Endothelial cell of hepatic sinusoid (primary cell): Measurements from ENCODE around the gene LRIT2.

ENCODE experiments used
- in situ Hi-C: cut with HindIII; loops from 2 replicates; pipeline ENCODE4 v1.10.0; 2017; ENCODE audit warnings: low sequenced_read_pairs

Gene LRIT2

DNA sequence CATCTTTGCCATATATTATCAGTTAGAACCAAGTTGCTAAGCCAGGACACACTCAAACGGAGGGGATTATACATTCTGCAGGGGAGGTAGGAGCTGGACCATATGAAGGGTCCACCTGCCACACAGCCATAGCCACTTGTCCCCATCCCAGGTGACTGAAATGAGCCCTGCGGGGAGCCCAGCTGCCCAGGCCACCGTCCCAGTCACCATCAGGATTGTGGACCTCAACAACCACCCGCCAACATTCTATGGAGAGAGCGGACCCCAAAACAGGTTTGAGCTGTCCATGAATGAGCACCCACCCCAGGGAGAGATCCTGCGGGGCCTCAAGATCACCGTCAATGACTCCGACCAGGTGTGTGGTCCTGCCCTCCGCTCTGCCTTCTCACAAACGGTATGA lies 17.3 kb downstream of the LRIT2 start:
- in situ Hi-C loops = no loop called here

DNA sequence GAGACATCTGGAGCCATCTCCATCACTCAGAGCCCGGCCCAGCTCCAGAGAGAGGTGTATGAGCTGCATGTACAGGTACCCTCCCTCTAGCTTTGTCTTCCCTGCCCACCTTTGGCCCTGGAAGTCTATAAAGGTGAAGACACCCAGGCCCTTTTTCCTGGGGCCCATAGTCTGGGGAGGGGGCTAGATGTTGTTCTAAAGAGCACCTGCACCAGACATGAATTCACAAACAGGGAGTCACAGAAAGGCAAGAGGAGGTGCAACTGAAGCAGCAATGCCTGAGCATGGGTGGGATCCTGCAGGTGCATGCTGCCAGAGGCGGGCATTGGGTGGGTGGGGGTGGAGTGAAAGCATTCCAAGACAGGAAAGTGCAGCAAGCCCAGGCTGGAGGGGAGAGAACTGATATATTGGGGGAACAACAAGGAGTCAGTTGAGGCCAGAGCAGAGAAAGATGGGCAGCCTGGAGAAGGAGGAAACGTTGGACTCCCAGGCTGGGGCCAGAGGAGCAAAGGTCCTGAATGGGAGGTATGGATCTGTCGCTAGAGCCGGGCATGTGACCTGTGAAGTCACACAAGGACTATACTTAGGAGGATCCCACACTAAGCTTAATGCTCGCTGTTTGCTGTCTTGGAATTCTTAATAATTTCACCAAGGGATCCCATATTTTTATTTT lies 19.4 kb downstream of the LRIT2 start:
- in situ Hi-C loops = no loop called here

DNA sequence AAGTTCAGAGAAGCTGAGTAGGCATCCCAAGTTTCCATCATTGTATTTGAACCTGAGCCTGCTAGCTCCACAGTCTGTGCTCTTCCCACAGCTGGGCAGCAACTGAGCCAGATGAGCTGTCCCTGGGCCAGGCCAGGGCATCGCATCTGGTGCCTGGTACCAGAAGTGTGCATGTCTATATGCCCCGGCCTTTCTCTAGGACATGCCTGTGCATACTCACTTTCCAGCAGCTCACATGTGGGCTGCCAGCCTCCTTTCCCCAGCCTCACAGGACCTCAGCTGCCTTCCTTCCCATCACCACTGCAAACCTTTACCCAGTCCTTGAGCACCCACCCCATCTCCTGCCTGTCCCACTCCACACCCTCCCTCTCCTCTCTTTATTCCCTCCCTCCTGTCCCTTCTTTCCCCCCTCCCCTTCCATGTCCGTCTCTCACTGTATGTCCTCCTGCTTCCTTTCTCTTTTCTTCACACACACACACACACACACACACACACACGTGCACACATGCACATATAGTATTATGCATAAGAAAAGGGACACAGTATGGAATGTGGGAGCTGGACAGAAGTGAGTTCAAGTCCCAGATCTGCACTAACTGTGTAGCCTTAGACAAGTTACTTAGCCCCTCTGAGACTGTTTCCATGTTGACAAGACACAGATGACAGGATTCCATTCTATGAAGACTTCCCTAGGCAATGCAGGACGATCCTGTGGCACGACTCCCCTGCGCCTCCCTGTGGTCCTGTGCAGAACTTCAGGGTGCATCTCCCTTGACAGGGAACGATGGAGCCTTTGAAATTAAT lies 20.1 kb downstream of the LRIT2 start:
- in situ Hi-C loops = no loop called here

DNA sequence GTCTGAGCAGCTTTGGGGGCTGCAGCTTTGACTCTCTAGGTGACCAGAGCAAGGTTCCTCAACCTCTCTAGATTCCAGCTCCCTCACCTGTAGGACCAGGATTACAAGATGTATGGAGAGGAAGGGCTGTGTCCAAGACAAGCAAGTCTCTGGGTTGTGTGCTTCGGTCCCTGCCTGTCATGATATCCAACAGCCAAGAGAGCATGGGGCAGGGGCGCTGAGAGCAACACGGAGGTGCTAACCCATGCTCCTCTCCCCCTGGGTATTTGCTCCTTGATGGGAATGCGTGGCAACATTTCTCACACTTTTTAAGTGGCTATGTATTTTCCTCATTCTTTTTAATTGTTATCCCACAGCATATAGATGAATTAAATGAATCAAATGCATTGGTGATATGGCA lies 20.7 kb downstream of the LRIT2 start:
- in situ Hi-C loops = no loop called here

DNA sequence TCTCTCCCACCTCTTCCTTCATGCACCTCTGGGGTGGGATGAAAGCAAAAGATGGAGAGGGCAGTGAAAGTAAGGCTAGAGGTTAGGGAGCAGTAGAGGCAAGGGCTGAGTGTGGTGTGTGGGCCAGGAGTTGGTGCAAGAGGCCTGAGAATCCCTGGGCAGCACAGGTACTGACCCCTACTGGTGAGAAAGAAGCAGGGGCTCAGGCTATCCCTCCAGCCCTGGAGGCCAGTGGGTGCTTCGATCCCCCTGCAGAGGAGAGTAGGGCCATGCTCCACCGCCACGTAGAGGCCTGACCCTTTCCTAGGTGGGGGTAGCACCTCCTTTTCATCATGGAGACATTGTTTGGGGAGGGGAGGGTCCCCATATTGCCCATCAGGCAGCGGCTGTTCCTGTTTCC lies 21.2 kb downstream of the LRIT2 start:
- in situ Hi-C loops = no loop called here

DNA sequence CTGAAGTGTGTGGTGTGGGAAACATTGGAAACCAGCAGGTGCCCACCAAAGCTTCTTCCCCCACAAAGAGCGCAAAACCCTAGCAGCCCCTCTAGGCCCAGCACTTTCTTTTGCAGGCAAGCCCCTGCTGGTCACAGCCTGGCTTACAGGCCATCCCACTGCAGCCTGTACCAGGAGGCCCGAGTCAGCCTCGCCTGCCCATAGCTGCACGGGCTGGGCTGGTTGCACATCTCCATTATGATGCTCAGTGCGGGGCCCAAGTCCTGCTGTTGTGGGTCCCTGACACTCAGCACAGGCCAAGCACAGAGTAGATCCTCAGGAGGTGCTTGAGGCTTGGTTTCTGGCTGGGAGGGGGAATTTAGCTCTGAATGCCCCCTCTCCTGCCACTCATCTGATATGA lies 23.0 kb downstream of the LRIT2 start:
- in situ Hi-C loops = no loop called here

DNA sequence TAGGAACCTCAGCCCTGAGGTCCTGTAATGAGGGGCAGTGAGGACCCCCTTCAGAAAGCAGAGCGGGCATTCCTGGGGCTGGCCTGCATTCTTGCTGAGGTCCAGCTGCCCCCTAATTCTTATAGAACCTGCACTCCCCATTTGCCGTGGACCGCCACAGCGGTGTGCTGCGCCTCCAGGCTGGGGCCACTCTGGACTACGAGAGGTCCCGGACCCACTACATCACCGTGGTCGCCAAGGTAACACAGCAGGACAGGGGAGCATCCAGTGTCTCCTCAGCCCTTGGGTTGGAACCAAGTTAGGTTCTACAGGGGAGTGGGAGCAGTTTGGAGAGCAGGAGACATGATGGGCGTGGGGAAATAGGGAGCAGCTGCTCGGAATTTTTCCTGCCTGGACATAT lies 23.7 kb downstream of the LRIT2 start:
- in situ Hi-C loops = no loop called here

DNA sequence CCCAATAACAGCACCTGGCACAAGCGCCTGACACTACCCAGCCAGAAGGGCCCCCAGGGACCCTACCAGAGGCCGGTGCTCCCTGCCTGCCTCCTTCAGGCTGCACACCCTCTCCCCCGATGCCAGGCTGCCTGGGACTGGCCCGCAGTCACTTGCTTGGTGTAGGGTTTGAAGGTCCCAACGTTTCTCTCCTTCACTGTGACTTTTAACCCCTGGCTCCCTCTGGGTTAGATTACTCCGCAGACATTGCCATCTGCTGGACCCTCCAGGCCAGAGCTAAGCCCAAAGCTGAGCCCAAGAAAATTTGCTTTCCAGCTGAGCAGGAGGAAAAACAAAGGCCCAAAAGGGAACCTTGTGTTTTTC lies 24.1 kb downstream of the LRIT2 start:
- in situ Hi-C loops = no loop called here

DNA sequence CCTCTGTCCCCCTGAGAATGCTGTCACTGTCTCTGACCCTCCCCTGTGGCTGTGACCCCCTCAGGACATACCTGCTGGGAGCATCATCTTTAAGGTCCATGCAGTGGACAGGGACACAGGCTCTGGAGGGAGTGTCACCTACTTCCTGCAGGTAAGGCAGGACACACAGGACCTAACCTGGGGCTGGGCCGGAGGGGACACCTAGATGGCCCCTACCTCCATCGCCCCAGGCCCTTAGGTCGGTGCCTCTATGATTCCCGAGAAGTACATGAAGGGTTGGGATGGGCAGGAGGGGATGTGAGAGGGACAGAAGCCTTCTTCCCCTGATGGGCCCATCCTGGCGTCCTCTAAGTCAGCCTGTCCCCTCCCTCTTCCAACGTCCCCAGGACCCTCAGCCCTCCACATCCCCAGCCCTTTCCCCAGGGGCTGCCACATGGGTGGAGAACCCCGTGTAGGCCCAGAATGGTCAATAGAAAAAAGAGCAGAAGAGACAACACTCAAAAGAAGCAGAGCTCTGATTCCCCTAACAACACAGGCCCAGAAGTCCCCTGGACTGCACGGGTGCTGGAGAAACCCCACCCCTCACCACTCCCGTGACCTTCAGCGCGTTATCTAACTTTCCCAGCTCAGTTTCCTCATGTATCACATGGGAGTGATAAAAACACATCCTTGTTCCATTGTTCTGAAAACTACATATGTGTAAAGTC lies 24.7 kb downstream of the LRIT2 start:
- in situ Hi-C loops = no loop called here

DNA sequence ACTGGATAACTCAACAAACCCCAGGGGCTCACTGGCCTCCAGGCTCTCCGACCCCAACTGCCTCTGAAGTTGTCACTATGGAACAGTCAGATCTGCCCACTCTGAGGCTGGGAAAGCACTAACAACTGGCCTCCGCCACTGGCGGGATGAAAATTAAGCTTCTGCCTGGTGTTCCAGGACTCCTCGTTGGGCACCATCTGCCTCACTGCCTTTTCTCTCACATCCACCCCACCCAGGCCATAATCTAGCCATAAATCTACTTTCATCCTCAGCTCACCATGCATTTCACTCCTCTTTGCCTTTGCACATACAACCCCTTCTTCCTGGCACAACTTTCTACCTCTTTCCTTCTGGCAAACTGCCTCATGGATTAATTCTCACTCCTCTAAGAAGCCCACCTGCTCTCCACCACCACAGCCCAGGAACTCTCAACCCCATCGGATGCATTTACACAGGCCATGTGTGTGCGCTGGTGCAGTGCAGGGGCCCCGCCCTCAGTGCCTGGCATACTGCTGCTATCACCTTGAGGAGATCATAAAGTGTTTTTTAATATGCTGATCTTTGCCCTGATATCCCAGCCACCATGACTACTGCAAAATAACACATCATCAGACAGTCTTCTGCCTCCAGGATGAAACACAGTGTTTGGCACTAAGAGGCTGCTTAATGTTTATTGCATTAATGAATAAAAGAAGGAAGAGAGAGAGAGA lies 27.0 kb downstream of the LRIT2 start:
- in situ Hi-C loops = no loop called here

DNA sequence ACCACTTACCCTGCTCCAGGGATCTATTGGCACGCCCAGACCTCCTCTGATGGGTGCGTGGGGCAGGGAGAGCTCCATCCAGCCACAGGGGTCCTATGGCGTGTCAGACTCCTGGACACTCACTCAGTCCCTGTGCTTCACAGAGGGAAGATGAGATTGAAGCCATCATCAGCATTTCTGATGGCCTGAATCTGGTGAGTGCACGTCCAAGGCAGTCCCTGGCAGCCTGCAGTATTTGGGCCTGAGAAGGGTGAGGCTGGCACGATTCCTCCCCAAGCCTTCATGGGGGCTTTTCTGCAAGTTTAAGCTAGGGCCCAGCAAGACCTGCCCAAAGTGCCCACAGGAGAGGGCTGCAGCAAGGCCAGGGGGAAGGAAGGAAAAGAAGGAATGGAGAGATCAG lies 27.7 kb downstream of the LRIT2 start:
- in situ Hi-C loops = no loop called here

DNA sequence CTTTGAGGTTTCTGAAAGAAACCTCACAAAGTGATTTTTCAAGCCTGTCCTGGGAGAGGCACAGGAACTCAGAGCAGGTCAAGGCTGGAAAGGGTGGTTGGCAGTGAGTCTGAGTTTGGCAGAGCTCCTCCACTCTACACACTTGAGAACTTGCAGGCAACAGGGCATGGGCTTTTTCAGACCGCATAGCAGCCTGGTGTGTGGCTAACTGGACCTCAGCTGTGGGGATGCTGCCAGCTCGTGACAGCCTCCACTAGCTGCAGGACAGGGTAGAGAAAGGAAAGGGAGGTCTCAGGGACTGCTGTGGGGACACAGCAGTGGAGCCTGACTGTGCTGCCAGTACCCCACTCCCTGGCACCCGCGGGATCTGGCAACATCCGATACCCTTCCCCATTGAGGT lies 28.4 kb downstream of the LRIT2 start:
- in situ Hi-C loops = no loop called here

DNA sequence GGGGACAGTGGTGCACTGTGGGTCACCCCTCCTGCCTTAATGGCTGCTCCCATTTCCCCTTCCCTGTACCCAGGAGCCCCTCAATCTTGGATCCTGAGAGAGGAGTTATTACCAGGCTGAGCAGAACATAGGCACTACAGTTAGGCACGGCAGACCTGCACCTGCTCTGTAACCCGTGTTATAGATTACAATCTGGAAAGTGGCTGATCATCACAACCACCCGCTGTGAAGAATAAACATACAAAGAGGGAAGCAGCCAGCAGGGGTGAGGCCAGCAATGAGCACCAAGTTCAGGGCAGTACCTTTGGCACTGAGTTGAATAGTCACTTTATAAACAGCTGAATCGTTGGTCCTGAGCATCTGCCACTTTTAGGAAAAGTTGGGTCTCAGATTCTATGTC lies 29.3 kb downstream of the LRIT2 start:
- in situ Hi-C loops = no loop called here

DNA sequence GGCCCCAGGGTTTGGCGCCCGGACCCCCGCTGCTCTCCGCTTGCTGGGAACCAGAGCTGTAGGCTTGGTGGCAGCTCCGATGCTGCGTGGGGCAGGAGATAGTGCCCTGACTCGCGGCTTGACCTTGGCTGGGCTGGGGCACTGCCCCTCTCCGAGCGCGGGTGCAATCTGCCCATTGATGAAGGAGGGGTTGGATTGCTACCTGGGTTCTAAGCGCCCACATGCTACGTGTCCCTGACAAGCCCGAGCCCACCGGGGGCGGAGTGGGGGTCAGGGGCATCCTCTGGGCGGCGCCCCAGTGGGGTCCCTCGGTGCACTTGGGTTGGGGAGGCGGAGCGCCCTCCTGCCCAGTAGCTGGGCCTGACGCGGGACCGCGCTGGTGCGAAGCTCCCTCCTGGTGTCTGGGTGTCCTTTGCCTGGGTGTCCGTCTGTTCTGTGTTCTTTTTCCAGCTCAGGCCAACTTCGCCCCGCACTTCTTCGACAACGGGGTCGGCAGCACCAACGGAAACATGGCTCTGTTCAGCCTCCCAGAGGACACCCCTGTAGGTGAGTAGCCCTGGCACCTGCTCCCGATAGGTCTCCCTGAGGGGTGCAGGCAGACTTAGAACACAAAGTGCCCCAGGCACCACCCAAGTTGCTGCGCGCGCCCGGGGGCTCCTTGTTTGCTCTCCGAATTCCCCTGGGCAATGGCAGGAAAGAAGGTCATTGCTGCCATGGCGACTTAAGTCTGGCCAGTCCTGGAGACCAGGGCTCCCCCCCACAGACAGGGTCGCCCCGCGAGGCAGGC lies 30.1 kb downstream of the LRIT2 start:
- in situ Hi-C loops = no loop called here

DNA sequence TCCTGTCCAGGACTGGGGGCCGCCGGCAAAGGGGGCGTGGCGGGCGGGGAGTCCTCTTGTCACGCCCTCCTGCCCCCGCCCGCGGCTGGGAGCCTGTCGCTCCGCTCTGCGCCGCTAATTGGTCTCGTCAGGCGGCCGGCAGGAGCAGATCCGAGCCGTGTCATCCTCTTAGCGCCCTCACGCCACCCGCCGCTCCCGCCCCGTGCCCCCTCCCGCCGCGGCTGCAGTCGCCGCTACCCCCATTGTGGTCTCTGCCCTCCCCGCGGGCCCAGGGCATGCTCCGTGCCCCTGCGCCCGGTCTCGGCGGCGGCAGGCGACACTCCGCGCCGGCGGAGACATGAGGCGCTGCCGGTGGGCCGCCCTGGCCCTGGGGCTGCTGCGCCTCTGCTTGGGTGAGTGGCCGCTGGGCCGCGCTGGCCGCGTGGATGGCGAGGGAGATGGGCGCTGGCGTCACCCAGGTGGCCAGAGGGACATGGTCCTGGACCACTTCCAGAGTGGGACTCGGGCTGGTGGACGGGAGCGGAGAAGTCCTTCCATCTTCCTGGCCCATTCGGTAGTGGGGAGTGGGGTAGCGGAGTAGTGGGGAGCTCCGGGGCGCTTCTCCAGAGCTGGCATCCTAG lies 30.8 kb downstream of the LRIT2 start, which contains the start of gene CDHR1:
TSS of gene CDHR1 (plus strand) at position 114 of the 620 bp plus-strand sequence. CDS start at position 338, 224 bp downstream.
- in situ Hi-C loops = no loop called here

DNA sequence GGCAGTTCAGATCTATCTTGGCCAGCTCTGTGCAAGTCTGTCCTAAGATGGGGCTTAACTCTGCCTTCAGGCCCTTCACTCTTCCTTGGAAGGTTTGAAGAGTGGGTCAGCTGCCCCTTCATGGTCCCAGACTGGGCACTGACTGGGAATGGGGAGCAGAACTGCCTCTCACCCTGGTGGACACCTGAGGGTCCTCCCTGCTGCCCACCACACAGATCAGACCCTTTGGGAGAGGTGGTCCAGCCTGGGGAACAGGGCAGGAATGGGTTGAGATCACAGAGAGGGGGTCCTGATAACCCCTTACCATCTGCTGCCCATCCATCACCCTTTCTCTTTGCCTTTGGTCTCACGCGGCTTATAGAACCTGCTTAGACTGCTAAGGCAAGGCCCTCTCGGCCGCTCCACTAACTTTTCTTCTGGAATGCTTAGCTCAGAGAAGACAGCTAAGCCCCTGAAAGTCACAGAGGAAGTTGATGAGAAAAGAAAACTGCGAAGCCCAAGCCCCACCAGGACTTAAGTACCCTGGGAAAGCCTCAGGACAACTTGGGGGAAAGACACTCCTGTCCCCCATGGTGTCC lies 31.4 kb downstream of the LRIT2 start:
- in situ Hi-C loops = no loop called here

DNA sequence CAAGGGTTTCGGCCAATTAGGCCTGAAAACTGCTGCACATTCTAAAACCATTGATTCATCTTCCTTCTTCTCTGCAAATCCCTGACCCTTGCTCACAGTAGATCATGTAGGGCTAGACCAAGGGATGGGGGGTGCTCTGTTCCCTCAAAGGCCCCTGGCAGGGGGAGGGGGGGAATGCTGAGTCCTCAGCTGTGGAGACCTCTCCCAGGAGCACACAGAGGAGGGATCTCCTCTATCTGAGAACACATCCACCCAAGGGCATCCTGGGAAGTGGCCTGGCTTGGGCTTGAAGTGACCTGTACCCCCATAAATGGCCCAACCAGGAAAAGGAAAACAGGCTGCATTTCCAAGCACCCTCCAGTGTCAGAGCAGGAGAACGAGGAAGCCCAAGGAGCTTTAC lies 32.0 kb downstream of the LRIT2 start:
- in situ Hi-C loops = no loop called here

DNA sequence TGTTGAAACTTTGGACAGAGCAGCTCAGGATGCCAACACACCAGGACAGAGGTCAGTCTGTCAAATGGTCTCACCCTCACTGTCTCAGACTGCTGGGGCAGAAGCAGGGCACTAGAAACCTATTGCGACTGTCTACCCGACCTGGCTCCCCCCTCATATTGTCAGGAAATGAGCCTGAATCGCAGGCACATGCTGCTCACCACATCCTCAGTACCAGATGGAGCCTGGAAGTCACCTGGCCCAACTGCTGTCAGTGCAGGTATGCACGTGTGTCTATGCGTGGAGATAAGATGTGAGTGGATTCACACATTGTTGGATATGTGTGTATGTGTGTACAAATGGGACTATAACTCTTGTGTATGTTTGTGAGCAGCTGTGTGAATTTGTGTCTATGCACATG lies 34.2 kb downstream of the LRIT2 start:
- in situ Hi-C loops = no loop called here

DNA sequence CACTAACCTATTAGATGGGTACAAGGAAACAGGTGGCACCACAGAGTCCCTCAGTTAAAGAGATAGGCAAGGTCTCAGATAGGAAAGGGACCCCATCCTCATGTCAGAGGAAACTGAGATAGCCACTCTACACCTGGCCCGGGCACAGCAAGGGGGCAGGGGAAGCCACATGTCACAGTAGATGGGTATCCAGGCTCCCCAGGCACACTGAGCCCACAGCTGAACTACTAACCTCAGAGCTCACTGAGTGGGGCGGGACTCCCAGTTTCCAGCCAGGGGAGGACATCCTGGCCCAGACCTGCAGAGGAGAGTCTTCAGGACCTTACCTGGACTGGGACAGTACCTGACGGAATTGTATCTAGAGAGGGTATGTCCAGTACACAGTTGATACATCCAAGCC lies 34.7 kb downstream of the LRIT2 start:
- in situ Hi-C loops = no loop called here

DNA sequence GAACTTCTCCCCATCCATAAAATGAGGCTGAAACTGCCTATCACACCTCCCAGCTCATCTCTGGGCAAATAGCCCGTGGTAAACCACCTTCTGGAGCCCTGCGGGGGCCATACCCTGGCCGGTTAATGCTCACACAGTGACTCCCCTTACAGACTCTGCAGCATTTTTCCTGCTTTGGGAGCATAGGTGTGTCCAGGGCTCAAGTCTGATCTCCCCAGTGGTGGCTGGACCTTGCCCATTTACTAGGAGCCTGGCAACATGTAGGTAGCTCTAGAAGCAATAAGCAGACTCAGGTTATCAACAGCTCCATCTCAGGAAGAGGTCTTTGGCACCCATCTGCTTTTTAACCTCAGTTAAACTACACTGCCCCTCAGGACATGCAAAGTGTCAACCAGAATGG lies 36.5 kb downstream of the LRIT2 start:
- in situ Hi-C loops = no loop called here
